Peyer's patch (tissue), 4 donors: ENCODE data around the gene PCDHGC3. TPM values are rescaled to one million over a fixed set of nuclear protein-coding genes. Genes with fewer than 3 reads are reported as not detected.

Experiments
- DNase-seq, 3 donors: peaks; one replicate each; pipeline ENCODE4 v3.0.0-alpha.2; 2017 to 2019
- H3K27ac ChIP-seq, 4 donors: fragments of 200-600 bp; sonication (generic); one replicate each; pipeline ENCODE4 v1.5.1; 2016 to 2019
- H3K27me3 ChIP-seq, 2 donors: fragments of 200-600 bp; sonication (generic); one replicate each; pipeline ENCODE4 v1.5.1; 2019
- H3K36me3 ChIP-seq, 3 donors: fragments of 200-600 bp; sonication (generic); one replicate each; pipeline ENCODE4 v1.5.1; 2016 to 2019
- H3K4me1 ChIP-seq, 4 donors: fragments of 200-600 bp; sonication (generic); one replicate each; pipeline ENCODE4 v1.5.1; 2016 to 2019
- H3K4me3 ChIP-seq, 4 donors: fragments of 200-600 bp; sonication (generic); 1 replicate in 3 of 4; 2 replicates in 1 of 4; pipeline ENCODE4 v1.5.1; 2016 to 2019; ENCODE audit warnings: mild to moderate bottlenecking in 1 of 4
- H3K9me3 ChIP-seq, 4 donors: fragments of 200-600 bp; sonication (generic); one replicate each; pipeline ENCODE4 v1.5.1; 2016 to 2019; ENCODE audit warnings: mild to moderate bottlenecking in 1 of 4
- CTCF ChIP-seq, 6 experiments: fragments of 450-650 bp in 4 of 6; fragments of 200-600 bp in 2 of 6; sonication (generic) in 1 of 6; IDR thresholded peaks; one replicate each; pipeline ENCODE4 v1.5.1; 2017 to 2019; ENCODE audit warnings: antibody characterized with exemption in 6 of 6, mild to moderate bottlenecking in 3 of 6, moderate library complexity in 1 of 6
- POLR2A ChIP-seq, 2 donors: fragments of 450-650 bp; IDR thresholded peaks; one replicate each; pipeline ENCODE4 v1.5.1; 2017; ENCODE audit warnings: antibody characterized with exemption in 2 of 2, mild to moderate bottlenecking in 2 of 2, moderate library complexity in 2 of 2
- total RNA-seq, 4 donors: library from RNA; depleted of rRNA; stranded (reverse); fragments of >200 nt; gene quantifications; one replicate each; pipeline ENCODE4 v1.1.0, GENCODE V29; 2016

Gene PCDHGC3
- total RNA-seq, 4 donors from 2014 or later = 10.2 to 29.7 (median 16.7) TPM

DNA sequence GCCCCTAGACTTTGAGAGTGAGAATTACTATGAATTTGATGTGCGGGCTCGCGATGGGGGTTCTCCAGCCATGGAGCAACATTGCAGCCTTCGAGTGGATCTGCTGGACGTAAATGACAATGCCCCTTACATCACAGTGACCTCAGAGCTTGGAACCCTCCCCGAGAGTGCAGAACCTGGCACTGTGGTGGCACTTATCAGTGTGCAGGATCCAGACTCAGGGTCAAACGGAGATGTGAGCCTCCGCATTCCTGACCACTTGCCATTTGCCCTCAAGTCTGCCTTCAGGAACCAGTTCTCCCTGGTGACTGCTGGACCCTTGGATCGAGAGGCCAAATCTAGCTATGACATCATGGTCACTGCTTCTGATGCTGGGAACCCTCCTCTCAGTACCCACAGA is 10.3 kb downstream of the PCDHGC3 start:
- Histone ChIP-seq H3K27me3 (no peaks in the 10 kb centered on the region), H3K4me1 (no peaks in the 10 kb centered on the region), H3K4me3 (no peak overlapping the region), H3K27ac (no peak overlapping the region), H3K36me3 (no peaks in the 10 kb centered on the region), H3K9me3 (no peaks in the 10 kb centered on the region)
- no peak for DNase-seq
- no peak for TF ChIP-seq POLR2A (IDR thresholded peaks at IDR 0.05)
- no peak for TF ChIP-seq CTCF (IDR thresholded peaks at IDR 0.05)

DNA sequence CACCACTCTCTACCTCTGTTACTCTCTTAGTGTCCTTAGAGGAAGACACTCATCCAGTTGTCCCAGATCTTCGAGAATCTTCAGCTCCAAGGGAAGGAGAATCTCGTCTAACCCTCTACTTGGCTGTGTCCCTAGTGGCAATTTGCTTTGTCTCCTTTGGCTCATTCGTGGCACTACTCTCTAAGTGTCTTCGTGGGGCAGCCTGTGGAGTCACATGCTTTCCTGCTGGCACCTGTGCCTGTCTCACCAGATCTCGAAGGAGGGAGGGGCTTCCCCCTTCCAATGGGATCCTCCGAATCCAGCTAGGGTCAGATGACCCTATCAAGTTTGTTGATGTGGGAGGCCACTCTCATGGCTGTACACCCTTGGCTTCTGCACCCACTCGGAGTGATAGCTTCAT is 11.4 kb downstream of the PCDHGC3 start:
- no peak overlapping the region for H3K27ac ChIP-seq
- H3K27me3 ChIP-seq = peaks cover 0 to 5% of the 10 kb centered on the region in 2 donors
- peaks cover 0 to 2% (median under 1%) of the 10 kb centered on the region in 4 donors for H3K4me1 ChIP-seq
- no peak for DNase-seq
- H3K4me3 ChIP-seq = no peak overlapping the region
- no peaks in the 10 kb centered on the region for H3K9me3 ChIP-seq
- no peak for TF ChIP-seq POLR2A (IDR thresholded peaks at IDR 0.05)
- no peak for TF ChIP-seq CTCF (IDR thresholded peaks at IDR 0.05)
- H3K36me3 ChIP-seq = no peaks in the 10 kb centered on the region

DNA sequence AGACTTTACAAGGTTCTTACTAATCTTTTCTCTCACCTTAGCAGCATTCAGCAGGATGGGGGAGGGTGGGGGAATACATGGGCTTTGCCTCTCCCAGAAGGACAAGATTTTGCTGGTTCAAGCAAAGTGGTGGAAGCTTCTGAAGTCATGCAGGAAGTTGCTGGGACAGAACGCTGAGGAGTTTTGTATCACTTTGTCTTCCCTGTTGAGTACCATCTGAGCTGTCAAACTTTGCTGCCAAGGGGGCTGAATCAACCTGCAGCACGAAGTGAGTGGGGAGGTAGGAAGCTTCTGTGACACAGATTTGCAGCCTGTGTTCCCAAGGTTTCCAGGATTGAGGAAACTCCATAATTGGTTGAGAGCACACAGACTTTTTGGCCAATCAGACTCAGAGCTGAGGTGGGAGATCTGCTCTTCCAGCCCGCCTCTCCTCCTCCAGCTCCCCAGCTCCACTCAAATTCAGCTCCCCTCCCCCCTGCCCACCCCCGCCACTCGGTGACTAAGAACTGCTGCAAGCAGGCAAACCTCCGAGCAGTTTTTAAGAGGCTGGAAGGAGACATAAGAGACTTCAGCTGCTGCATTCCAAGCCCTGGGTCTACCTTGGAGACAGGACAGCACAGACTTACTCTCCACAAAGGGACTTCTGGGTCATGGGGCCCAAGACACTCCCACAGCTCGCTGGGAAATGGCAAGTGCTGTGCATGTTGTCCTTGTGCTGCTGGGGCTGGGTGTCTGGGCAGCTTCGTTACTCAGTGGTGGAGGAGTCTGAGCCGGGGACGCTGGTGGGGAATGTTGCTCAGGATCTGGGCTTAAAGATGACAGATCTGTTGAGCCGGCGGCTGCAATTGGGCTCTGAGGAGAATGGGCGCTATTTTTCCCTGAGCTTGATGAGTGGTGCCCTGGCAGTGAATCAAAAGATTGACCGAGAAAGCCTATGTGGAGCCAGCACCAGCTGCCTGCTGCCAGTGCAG is 13.1 kb downstream of the PCDHGC3 start, which contains the start of gene PCDHGC5:
TSS of gene PCDHGC5 (plus strand) at position 491 of the 971 bp plus-strand sequence. CDS start at position 651, 160 bp downstream.
- no peak within 1 kb of the TSS for H3K4me3 ChIP-seq
- H3K4me1 ChIP-seq = peaks cover 0 to 9% (median 4%) of the 10 kb centered on the region in 4 donors
- peaks cover 0 to 5% of the 10 kb centered on the region in 2 donors for H3K27me3 ChIP-seq
- H3K27ac ChIP-seq = no peak within 1 kb of the TSS
- DNase-seq = no peak
- no peak for TF ChIP-seq CTCF (IDR thresholded peaks at IDR 0.05)
- no peaks in the 10 kb centered on the region for H3K9me3 ChIP-seq
- H3K36me3 ChIP-seq = no peaks in the 10 kb centered on the region

DNA sequence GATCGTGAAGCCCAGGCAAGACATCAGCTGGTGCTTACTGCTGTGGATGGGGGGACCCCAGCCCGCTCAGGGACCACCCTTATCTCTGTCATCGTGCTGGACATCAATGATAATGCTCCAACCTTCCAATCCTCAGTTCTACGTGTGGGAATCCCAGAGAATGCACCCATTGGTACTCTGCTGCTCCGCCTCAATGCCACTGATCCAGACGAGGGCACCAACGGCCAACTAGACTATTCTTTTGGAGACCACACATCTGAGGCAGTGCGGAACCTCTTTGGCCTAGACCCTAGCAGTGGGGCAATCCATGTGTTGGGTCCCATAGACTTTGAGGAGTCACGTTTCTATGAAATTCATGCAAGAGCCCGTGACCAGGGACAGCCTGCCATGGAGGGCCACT is 14.1 kb downstream of the PCDHGC3 start:
- DNase-seq = no peak
- Histone ChIP-seq H3K36me3 (no peaks in the 10 kb centered on the region), H3K4me3 (no peak overlapping the region), H3K9me3 (no peaks in the 10 kb centered on the region), H3K27me3 (peaks cover 0 to 5% of the 10 kb centered on the region in 2 donors), H3K4me1 (peaks cover 0 to 9% (median 4%) of the 10 kb centered on the region in 4 donors), H3K27ac (no peak overlapping the region)
- TF ChIP-seq CTCF (IDR thresholded peaks at IDR 0.05) = no peak
- TF ChIP-seq POLR2A (IDR thresholded peaks at IDR 0.05) = no peak

- H3K4me3 ChIP-seq = no peak overlapping the region
- TF ChIP-seq CTCF (IDR thresholded peaks at IDR 0.05) (no peak), POLR2A (IDR thresholded peaks at IDR 0.05) (no peak)
- H3K27ac ChIP-seq = no peak overlapping the region
- no peaks in the 10 kb centered on the region for H3K9me3 ChIP-seq
- no peak for DNase-seq
- H3K4me1 ChIP-seq = peaks cover 0 to 9% (median 4%) of the 10 kb centered on the region in 4 donors
- no peaks in the 10 kb centered on the region for H3K36me3 ChIP-seq
- H3K27me3 ChIP-seq = peaks cover 0 to 5% of the 10 kb centered on the region in 2 donors
Observed at GRCh38 chr5:141490271-141490670, 14.5 kb downstream of the PCDHGC3 start.
